Hepatocyte (in vitro differentiated cells): ENCODE results near the gene FAM193B. TPM values are rescaled to one million over a fixed set of nuclear protein-coding genes. Genes with fewer than 3 reads are reported as not detected.

ENCODE experiments used
- DNase-seq: peaks from one replicate; pipeline ENCODE4 v3.0.0-alpha.2; 2016; ENCODE audit warnings: low spot score
- H2AFZ ChIP-seq: fragments of 200-600 bp; sonication (generic); 2 replicates; pipeline ENCODE4 v1.6.0; 2016; ENCODE audit warnings: antibody characterized with exemption, mild to moderate bottlenecking
- H3K27ac ChIP-seq: fragments of 200-600 bp; sonication (generic); 2 replicates; pipeline ENCODE4 v1.5.1; 2016; ENCODE audit warnings: mild to moderate bottlenecking
- H3K27me3 ChIP-seq: fragments of 200-600 bp; sonication (generic); 2 replicates; pipeline ENCODE4 v1.6.1; 2016
- H3K36me3 ChIP-seq: fragments of 200-600 bp; sonication (generic); replicated peaks from 2 replicates; pipeline ENCODE4 v1.5.1; 2016; ENCODE audit warnings: low read depth; ENCODE audit not compliant: insufficient read depth
- H3K4me1 ChIP-seq: fragments of 200-600 bp; sonication (generic); 2 replicates; pipeline ENCODE4 v1.5.1; 2016; ENCODE audit warnings: mild to moderate bottlenecking, moderate library complexity; ENCODE audit not compliant: insufficient read depth
- H3K4me2 ChIP-seq: fragments of 200-600 bp; sonication (generic); 2 replicates; pipeline ENCODE4 v1.6.0; 2016
- H3K4me3 ChIP-seq: fragments of 200-600 bp; sonication (generic); 2 replicates; pipeline ENCODE4 v1.5.1; 2016; ENCODE audit warnings: mild to moderate bottlenecking
- H3K79me2 ChIP-seq: fragments of 200-600 bp; sonication (generic); 2 replicates; pipeline ENCODE4 v1.6.0; 2017; ENCODE audit warnings: mild to moderate bottlenecking
- H3K9me2 ChIP-seq: fragments of 200-600 bp; sonication (generic); replicated peaks from 2 replicates; pipeline ENCODE4 v1.6.0; 2017; ENCODE audit warnings: mild to moderate bottlenecking; ENCODE audit not compliant: insufficient read depth
- H3K9me3 ChIP-seq: fragments of 200-600 bp; sonication (generic); 2 replicates; pipeline ENCODE4 v1.5.1; 2016; ENCODE audit warnings: low read depth, mild to moderate bottlenecking
- H4K20me1 ChIP-seq: fragments of 200-600 bp; sonication (generic); 2 replicates; pipeline ENCODE4 v1.6.0; 2016; ENCODE audit warnings: mild to moderate bottlenecking; ENCODE audit not compliant: insufficient read depth, poor library complexity, severe bottlenecking
- CTCF ChIP-seq: fragments of 200-600 bp; sonication (generic); IDR thresholded peaks from 2 replicates; pipeline ENCODE4 v1.5.1; 2016; ENCODE audit warnings: antibody characterized with exemption, mild to moderate bottlenecking; ENCODE audit not compliant: poor library complexity
- EZH2 ChIP-seq: fragments of 200-600 bp; sonication (generic); IDR thresholded peaks from 2 replicates; pipeline ENCODE4 v1.6.1; 2016; ENCODE audit warnings: antibody characterized with exemption, mild to moderate bottlenecking, borderline replicate concordance
- EZH2phosphoT487 ChIP-seq: fragments of 200-600 bp; sonication (generic); IDR thresholded peaks from one replicate; pipeline ENCODE4 v1.6.1; 2018; ENCODE audit warnings: antibody characterized with exemption, mild to moderate bottlenecking, low read depth, moderate library complexity; ENCODE audit not compliant: unreplicated experiment, severe bottlenecking
- WGBS: methylation state at CpG from one replicate; pipeline ENCODE4 v1.1.6; 2016; ENCODE audit warnings: low lambda C conversion rate; ENCODE audit errors: missing lambda C conversion rate; 5-methylcytosine and 5-hydroxymethylcytosine counted together
- polyA plus RNA-seq: library from polyadenylated mRNA; unstranded; fragments of >200 nt; fragmentation: Nextera tagmentation; extraction: Ambion mirVana; gene quantifications from 2 replicates; pipeline ENCODE4 v1.2.1, GENCODE V29; 2016
- total RNA-seq: library from RNA; depleted of rRNA; stranded (reverse); fragments of >200 nt; gene quantifications from 2 replicates; pipeline ENCODE4 v1.2.3, GENCODE V29; 2014

FAM193B gene
- total and polyA plus RNA-seq, 2 experiments from 2014 or later = 67.6 to 76.1 TPM

- Histone ChIP-seq H2AFZ (no peak overlapping the region), H3K9me2 (no peaks in the 10 kb centered on the region), H3K9me3 (no peaks in the 10 kb centered on the region), H3K79me2 (peaks cover 13% of the 10 kb centered on the region), H3K4me2 (no peak overlapping the region), H4K20me1 (peaks cover 10% of the 10 kb centered on the region), H3K27me3 (no peaks in the 10 kb centered on the region), H3K4me3 (no peak overlapping the region), H3K36me3 (no peaks in the 10 kb centered on the region), H3K27ac (no peak overlapping the region), H3K4me1 (peaks cover 14% of the 10 kb centered on the region)
- DNase-seq = no peak
- TF ChIP-seq EZH2phosphoT487 = no peak
- no peak for TF ChIP-seq CTCF
- no peak for TF ChIP-seq EZH2
- 88% methylated on average over 17 of the region's 18 CpGs for WGBS
Measured at GRCh38 chr5:177476531-177477233, 77.7 kb downstream of the FAM193B start.

GRCh38 chr5:177475563-177476427 lies 78.6 kb downstream of the FAM193B start:
- Histone ChIP-seq H3K9me2 (no peaks in the 10 kb centered on the region), H3K4me2 (no peak overlapping the region), H3K4me3 (no peak overlapping the region), H3K9me3 (no peaks in the 10 kb centered on the region), H3K27me3 (no peaks in the 10 kb centered on the region), H3K27ac (no peak overlapping the region), H3K4me1 (peaks cover 23% of the 10 kb centered on the region), H4K20me1 (peaks cover 19% of the 10 kb centered on the region), H2AFZ (no peak overlapping the region), H3K36me3 (no peaks in the 10 kb centered on the region), H3K79me2 (peaks cover 21% of the 10 kb centered on the region)
- no peak for TF ChIP-seq EZH2
- no peak for TF ChIP-seq EZH2phosphoT487
- TF ChIP-seq CTCF = no peak
- 69% methylated on average over 11 of the region's 11 CpGs for WGBS
- no peak for DNase-seq

GRCh38 chr5:177474846-177475562 lies 79.4 kb downstream of the FAM193B start:
- no peaks in the 10 kb centered on the region for H3K27me3 ChIP-seq
- no peak overlapping the region for H3K4me2 ChIP-seq
- no peak for TF ChIP-seq EZH2phosphoT487
- TF ChIP-seq EZH2 = no peak
- TF ChIP-seq CTCF = no peak
- H3K4me1 ChIP-seq = peaks cover 23% of the 10 kb centered on the region
- H3K9me2 ChIP-seq = no peaks in the 10 kb centered on the region
- no peaks in the 10 kb centered on the region for H3K9me3 ChIP-seq
- no peaks in the 10 kb centered on the region for H3K36me3 ChIP-seq
- no peak for DNase-seq
- no peak overlapping the region for H2AFZ ChIP-seq
- H3K27ac ChIP-seq = no peak overlapping the region
- whole genome bisulfite sequencing = 79% methylated on average over 3 of the region's 4 CpGs
- peaks cover 29% of the 10 kb centered on the region for H3K79me2 ChIP-seq
- H3K4me3 ChIP-seq = no peak overlapping the region
- H4K20me1 ChIP-seq = peaks cover 26% of the 10 kb centered on the region
